Aorta (tissue), 5 donors: ENCODE data around the gene TEAD4. TPM values are rescaled to one million over a fixed set of nuclear protein-coding genes. Genes with fewer than 3 reads are reported as not detected.
A peak's percentile ranks its signal among the peaks of the same experiment; 100 is the strongest.

Source experiments
- ATAC-seq: fragments of 200-7000 bp; cut with Tn5 transposase; one replicate; pipeline ENCODE4 v1.9.1; 2022; ENCODE audit warnings: moderate library complexity; ENCODE audit not compliant: low FRiP score
- DNase-seq, 2 donors: peaks; one replicate each; pipeline ENCODE4 v3.0.0-alpha.2; 2020
- H3K27ac ChIP-seq, 2 donors: one replicate each; pipeline ENCODE4 v1.5.1; 2013; ENCODE audit warnings: low read length in 2 of 2, mild to moderate bottlenecking in 2 of 2, moderate library complexity in 2 of 2, control low read depth in 1 of 2, inconsistent platforms in 1 of 2, low read depth in 1 of 2
- H3K27me3 ChIP-seq, 2 donors: one replicate each; pipeline ENCODE4 v1.6.1; 2013; ENCODE audit warnings: control low read depth in 1 of 2, low read length in 1 of 2, mild to moderate bottlenecking in 1 of 2, moderate library complexity in 1 of 2; ENCODE audit not compliant: insufficient read depth in 2 of 2, control insufficient read depth in 1 of 2
- H3K36me3 ChIP-seq, 2 donors: one replicate each; pipeline ENCODE4 v1.6.1; 2013; ENCODE audit warnings: control low read depth in 1 of 2, low read length in 1 of 2, mild to moderate bottlenecking in 1 of 2; ENCODE audit not compliant: insufficient read depth in 2 of 2, control insufficient read depth in 1 of 2
- H3K4me1 ChIP-seq, 2 donors: one replicate each; pipeline ENCODE4 v1.6.1; 2013; ENCODE audit warnings: low read length in 2 of 2, control low read depth in 1 of 2, mild to moderate bottlenecking in 1 of 2, moderate library complexity in 1 of 2; ENCODE audit not compliant: insufficient read depth in 2 of 2, control insufficient read depth in 1 of 2
- H3K4me3 ChIP-seq, 2 donors: one replicate each; pipeline ENCODE4 v1.5.1; 2013; ENCODE audit warnings: low read length in 2 of 2, control low read depth in 1 of 2, mild to moderate bottlenecking in 1 of 2
- H3K9me3 ChIP-seq: one replicate; pipeline ENCODE4 v1.6.1; 2013; ENCODE audit warnings: mild to moderate bottlenecking, low read length; ENCODE audit not compliant: control insufficient read depth
- WGBS, 2 donors: extraction: QIAGEN DNeasy Blood & Tissue Kit; methylation state at CpG; one replicate each; pipeline ENCODE4 v1.1.7; 2013; 5-methylcytosine and 5-hydroxymethylcytosine counted together
- intact Hi-C, 2 donors: fragments of 100-400 bp; cut with DNase I; formaldehyde crosslinking; loops; one replicate each; pipeline versions ENCODE4 v1.14.2 to v1.15.0; 2022
- long read RNA-seq, 2 donors: library from polyadenylated mRNA; unstranded; transcript quantifications; one replicate each; pipeline ENCODE4 v2.0.0, GENCODE V29; 2020 to 2021
- polyA plus RNA-seq, 2 donors: library from polyadenylated mRNA; stranded (reverse); fragments of 200-250 nt; gene quantifications; one replicate each; pipeline ENCODE4 v1.2.3, GENCODE V29; 2013
- total RNA-seq, 2 donors: library from RNA; stranded (reverse); fragmentation: NEBNext Ultra II Directional; extraction: Animal tissue kit (Norgen Biotek cat#: 25700); gene quantifications; one replicate each; pipeline ENCODE4 v1.2.1, GENCODE V29; 2021
- donor health status: healthy with polysubstance abuse.
- donor health status: Bipolar disorder and iron deficiency.
- donor health status: DM: no; HTN: no; CAD: no.
- donor health status: DM: no; HTN: no; CAD: no.
- donor health status: DM: yes; HTN: yes; CAD: no.

Gene TEAD4
- total RNA-seq: 10 to 100 TPM; 27.1 to 29.0 TPM
- 10 to 100 TPM in 1 of 2 donors, 1 to 10 TPM in 1; 8.9 to 13.2 TPM for polyA plus RNA-seq
- long read RNA-seq, donor 1, transcript TEAD4-202 (13 exons, 1,690 nt): major isoform, 25 of 120 reads
- long read RNA-seq, donor 1, partial matches to known transcripts: 63 of 120 reads
- long read RNA-seq, donor 1, other reads (novel, unspliced or antisense): 27 of 120 reads
- long read RNA-seq, donor 2, partial matches to known transcripts: 9 of 20 reads
- long read RNA-seq, donor 2, other reads (novel, unspliced or antisense): 8 of 20 reads

GRCh38 chr12:2959192-2959504 is at the start of gene TEAD4:
TSS of gene TEAD4 (plus strand) at chr12:2959397.
- DNase-seq: peak; percentile 74 to 93
- H3K4me3 ChIP-seq: peak within 1 kb of the TSS; percentile 38 to 96
- no peaks in the 10 kb centered on the region for H3K27me3 ChIP-seq
- no peaks in the 10 kb centered on the region for H3K4me1 ChIP-seq
- intact Hi-C loops: loop anchor here in 1 of 2 donors (1.0 kb wide), 1 partner anchor 39 kb away; no protein-coding TSS in a partner anchor
- H3K9me3 ChIP-seq: no peaks in the 10 kb centered on the region
- 1 to 3% methylated on average over 15 to 50 of the region's 50 CpGs for WGBS, 2 donors
- H3K36me3 ChIP-seq: no peaks in the 10 kb centered on the region
- H3K27ac ChIP-seq: peak within 1 kb of the TSS; percentile 50 to 85
- peak; percentile 49 for ATAC-seq

GRCh38 chr12:2912216-2912575 is 47.0 kb upstream of the TEAD4 start:
- no peak overlapping the region for H3K27ac ChIP-seq
- peaks cover 1 to 4% of the 10 kb centered on the region in 2 donors for H3K36me3 ChIP-seq
- H3K4me1 ChIP-seq: no peaks in the 10 kb centered on the region
- no peak for DNase-seq
- no peaks in the 10 kb centered on the region for H3K9me3 ChIP-seq
- no peak overlapping the region for H3K4me3 ChIP-seq
- WGBS, 2 donors: 96 to 100% methylated on average over 3 of the region's 3 CpGs
- intact Hi-C loops: no loop called here
- ATAC-seq: no peak
- H3K27me3 ChIP-seq: no peaks in the 10 kb centered on the region

DNA sequence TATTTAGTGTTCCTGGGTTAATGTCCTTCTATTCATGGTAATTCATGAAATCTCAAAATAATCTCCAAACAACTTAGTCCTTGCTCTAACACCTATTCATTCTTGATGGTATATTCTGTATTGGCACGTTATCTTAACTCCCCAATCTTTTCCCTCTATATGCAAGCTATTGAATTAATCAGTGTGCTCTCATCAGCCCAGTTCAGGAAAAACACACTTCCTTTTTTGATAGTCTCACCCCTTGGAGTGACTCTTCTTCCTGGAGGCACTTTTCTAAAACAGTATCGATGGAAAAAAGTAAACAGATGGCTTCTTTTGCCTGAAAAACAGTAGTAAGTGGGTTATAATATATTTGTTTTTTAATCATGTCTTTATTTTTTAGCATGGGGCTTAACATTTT is 39.9 kb upstream of the TEAD4 start:
- H3K4me1 ChIP-seq: no peaks in the 10 kb centered on the region
- no peak overlapping the region for H3K4me3 ChIP-seq
- 93% methylated on average over 2 of the region's 2 CpGs for WGBS, 2 donors
- H3K27me3 ChIP-seq: no peaks in the 10 kb centered on the region
- no peak overlapping the region for H3K27ac ChIP-seq
- DNase-seq: no peak
- ATAC-seq: no peak
- no peaks in the 10 kb centered on the region for H3K9me3 ChIP-seq
- intact Hi-C loops: no loop called here
- peaks cover 3 to 5% of the 10 kb centered on the region in 2 donors for H3K36me3 ChIP-seq

- Histone ChIP-seq H3K4me3 (no peak overlapping the region), H3K27me3 (no peaks in the 10 kb centered on the region), H3K27ac (no peak overlapping the region), H3K9me3 (no peaks in the 10 kb centered on the region), H3K4me1 (no peaks in the 10 kb centered on the region), H3K36me3 (peaks cover 5 to 10% of the 10 kb centered on the region in 2 donors)
- ATAC-seq: no peak
- DNase-seq: no peak
- WGBS, 2 donors: 91 to 97% methylated on average over 2 of the region's 2 CpGs
- intact Hi-C loops: no loop called here
These were observed 36.9 kb upstream of the TEAD4 start for GRCh38 chr12:2922329-2922728.

DNA sequence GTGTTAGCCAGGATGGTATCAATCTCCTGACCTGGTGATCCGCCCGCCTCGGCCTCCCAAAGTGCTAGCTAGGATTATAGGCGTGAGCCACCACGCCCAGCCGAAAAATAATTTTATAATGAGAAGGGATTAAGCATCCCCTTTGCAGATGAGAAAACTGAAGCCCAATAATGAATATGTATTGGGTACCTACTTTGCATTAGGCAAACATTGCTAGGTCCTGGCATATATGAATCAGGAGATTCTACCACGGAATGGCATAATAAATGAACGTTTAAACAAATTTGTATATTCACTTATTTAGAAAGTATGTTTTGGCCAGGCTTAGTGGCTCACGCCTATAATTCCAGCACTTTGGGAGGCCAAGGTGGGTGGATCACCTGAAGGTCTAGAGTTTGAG is 36.1 kb upstream of the TEAD4 start:
- DNase-seq (no peak), ATAC-seq (no peak)
- Histone ChIP-seq H3K36me3 (peaks cover 5 to 10% of the 10 kb centered on the region in 2 donors), H3K27ac (no peak overlapping the region), H3K4me3 (no peak overlapping the region), H3K27me3 (no peaks in the 10 kb centered on the region), H3K9me3 (no peaks in the 10 kb centered on the region), H3K4me1 (no peaks in the 10 kb centered on the region)
- intact Hi-C loops: no loop called here
- WGBS, 2 donors: 96 to 97% methylated on average over 9 of the region's 9 CpGs

DNA sequence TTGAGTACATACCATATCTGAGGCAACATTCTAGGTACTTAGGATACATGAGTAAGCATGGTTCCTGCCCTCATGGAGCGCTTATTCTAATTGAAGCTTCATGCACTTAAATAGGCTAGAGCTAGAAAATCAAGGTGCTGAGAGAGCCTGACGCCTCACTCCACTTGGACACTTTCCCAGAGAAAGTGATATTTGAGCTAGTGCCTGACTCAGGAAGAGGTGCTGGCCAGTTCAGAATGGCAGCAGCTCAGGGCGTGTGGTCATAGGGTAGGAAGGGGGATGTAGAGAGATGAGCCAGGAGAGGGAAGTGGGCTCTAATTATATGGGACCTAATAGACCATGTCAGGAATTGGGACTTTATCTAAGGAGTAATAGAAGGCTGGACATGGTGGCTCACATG is 35.2 kb upstream of the TEAD4 start:
- H3K36me3 ChIP-seq: peaks cover 5 to 10% of the 10 kb centered on the region in 2 donors
- intact Hi-C loops: no loop called here
- no peaks in the 10 kb centered on the region for H3K9me3 ChIP-seq
- no peaks in the 10 kb centered on the region for H3K27me3 ChIP-seq
- no peak for ATAC-seq
- H3K4me1 ChIP-seq: no peaks in the 10 kb centered on the region
- DNase-seq: no peak
- H3K27ac ChIP-seq: no peak overlapping the region
- WGBS, 2 donors: 68 to 79% methylated on average over 3 of the region's 3 CpGs
- H3K4me3 ChIP-seq: no peak overlapping the region

DNA sequence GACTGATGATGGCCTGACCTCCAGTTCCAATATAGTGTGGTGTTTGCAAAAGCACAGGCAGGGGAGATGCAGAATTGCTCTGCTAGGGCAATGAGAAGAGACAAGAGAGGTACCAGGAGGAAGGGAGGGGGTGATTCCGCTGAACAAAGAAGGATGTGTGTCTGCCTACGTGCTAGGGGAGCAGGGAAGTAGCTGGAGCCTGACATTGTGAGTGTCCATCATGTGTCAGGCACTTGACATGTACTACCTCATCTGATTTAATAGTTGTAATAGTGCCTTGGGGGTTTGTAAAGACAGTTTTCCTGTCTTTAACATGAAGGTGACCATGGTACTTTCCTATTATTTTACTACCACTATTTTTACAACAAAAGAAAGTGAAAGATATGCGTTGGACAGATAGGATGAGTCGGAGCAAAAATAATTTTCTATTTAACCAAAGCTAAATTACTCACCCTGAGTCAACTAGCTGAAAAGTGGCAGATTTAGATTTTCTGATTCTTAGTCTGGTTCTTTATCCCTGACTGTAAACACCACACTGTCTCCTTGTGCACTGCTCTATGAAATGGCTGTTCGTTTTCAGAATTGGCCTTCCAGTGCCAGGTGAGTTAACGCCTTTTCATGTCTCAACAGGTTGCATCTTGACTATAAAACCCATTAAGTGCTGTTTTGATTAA is 33.7 kb upstream of the TEAD4 start:
- Histone ChIP-seq H3K27me3 (no peaks in the 10 kb centered on the region), H3K4me3 (no peak overlapping the region), H3K4me1 (no peaks in the 10 kb centered on the region), H3K9me3 (no peaks in the 10 kb centered on the region), H3K27ac (no peak overlapping the region), H3K36me3 (peaks cover 5 to 10% of the 10 kb centered on the region in 2 donors)
- intact Hi-C loops: no loop called here
- DNase-seq (no peak), ATAC-seq (no peak)
- WGBS, 2 donors: 85% methylated on average over 6 of the region's 6 CpGs

GRCh38 chr12:2930865-2931264 is 28.3 kb upstream of the TEAD4 start:
- Histone ChIP-seq H3K27me3 (no peaks in the 10 kb centered on the region), H3K4me3 (no peak overlapping the region), H3K9me3 (no peaks in the 10 kb centered on the region), H3K27ac (no peak overlapping the region), H3K4me1 (no peaks in the 10 kb centered on the region), H3K36me3 (peaks cover 4 to 11% of the 10 kb centered on the region in 2 donors)
- DNase-seq (peak in 1 of 2 donors; percentile 4), ATAC-seq (no peak)
- WGBS, 2 donors: 86% methylated on average over 8 of the region's 8 CpGs
- intact Hi-C loops: no loop called here

DNA sequence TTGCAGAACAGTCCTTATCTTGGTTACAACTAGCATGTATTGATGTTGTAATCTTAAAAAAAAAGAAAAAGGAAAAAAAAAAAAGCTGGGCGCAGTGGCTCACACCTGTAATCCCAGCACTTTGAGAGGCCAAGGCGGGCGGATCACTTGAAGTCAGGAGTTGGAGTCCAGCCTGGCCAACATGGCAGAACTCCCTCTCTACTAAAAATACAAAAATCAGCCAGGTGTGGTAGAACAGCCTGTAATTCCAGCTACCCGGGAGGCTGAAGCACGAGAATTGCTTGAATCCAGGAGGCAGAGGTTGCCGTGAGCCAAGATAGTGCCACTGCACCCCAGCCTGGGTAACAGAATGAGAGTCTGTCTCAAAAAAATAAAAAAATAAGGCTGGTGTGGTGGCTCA is 25.6 kb upstream of the TEAD4 start:
- H3K36me3 ChIP-seq: peaks cover 4 to 15% of the 10 kb centered on the region in 2 donors
- intact Hi-C loops: no loop called here
- no peak for ATAC-seq

More for the DNA sequence above, 25.6 kb upstream of the TEAD4 start:
- no peak overlapping the region for H3K27ac ChIP-seq
- no peak overlapping the region for H3K4me3 ChIP-seq
- 95 to 97% methylated on average over 6 of the region's 6 CpGs for WGBS, 2 donors
- no peaks in the 10 kb centered on the region for H3K4me1 ChIP-seq
- DNase-seq: peak in 1 of 2 donors; percentile 43
- H3K9me3 ChIP-seq: no peaks in the 10 kb centered on the region
- H3K27me3 ChIP-seq: no peaks in the 10 kb centered on the region
